Retina (tissue), 1 donor: ENCODE data around the gene LRRC3C.

Experiments used
- DNase-seq: peaks from one replicate; pipeline ENCODE4 v3.0.0-alpha.2; 2016

The LRRC3C gene

DNA sequence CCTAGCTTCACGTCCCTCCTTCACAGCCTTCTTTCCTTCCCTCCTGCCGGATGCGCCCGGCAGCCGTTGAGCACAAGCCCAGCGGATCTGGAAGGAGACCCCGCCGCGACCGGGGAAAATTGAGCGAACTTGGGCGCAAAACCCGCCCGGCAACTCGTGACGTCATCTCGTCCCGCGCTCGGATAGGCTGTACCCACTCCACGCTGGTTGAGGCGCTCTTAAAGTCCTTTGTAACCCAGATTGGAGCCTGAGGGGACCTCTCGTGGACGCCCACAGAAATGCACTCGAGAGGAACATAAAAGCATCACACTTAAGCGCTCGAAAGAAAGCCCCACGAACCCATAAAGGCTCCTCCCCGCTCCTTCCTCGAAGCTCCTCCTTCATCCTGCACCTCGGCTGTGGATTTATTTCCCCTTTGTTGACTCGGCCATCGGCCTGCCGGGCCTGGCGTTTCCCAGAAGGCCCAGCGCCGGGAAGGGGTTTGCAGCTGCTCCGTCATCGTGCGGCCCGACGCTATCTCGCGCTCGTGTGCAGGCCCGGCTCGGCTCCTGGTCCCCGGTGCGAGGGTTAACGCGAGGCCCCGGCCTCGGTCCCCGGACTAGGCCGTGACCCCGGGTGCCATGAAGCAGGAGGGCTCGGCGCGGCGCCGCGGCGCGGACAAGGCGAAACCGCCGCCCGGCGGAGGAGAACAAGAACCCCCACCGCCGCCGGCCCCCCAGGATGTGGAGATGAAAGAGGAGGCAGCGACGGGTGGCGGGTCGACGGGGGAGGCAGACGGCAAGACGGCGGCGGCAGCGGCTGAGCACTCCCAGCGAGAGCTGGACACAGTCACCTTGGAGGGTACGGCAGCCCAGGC, 53.0 kb downstream of the LRRC3C start, which contains the start of gene PSMD3:
Gene PSMD3, plus strand, starts transcription at position 457 of the 856 bp plus-strand sequence. Its CDS starts 164 bp downstream, at position 621.
- peak; percentile 99 for DNase-seq

DNA sequence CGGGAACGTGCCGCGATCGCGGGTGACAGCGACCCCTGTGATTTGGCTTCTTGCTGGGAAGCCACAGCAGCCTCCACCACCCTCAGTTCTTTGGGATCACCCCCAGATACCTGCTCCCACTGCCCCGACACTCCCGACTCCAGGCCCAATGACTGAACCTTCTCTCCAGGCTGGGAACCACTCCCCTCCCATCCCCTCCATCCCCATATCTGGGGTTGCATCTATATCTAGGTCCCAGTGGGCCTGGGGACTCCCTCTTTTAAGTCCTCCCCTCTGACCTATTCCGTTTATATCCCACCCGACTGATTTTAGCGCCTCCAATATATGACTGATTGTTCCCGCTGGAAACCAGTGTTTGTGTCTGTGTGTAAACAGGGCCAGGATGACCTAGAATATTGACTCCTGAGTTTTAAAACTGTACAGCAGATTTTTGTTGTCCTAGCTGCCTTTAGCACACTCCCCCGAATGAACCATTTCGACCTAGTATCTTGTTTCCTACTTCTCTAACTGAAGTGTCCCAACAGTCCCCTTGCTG, 53.7 kb downstream of the LRRC3C start:
- no peak for DNase-seq

DNA sequence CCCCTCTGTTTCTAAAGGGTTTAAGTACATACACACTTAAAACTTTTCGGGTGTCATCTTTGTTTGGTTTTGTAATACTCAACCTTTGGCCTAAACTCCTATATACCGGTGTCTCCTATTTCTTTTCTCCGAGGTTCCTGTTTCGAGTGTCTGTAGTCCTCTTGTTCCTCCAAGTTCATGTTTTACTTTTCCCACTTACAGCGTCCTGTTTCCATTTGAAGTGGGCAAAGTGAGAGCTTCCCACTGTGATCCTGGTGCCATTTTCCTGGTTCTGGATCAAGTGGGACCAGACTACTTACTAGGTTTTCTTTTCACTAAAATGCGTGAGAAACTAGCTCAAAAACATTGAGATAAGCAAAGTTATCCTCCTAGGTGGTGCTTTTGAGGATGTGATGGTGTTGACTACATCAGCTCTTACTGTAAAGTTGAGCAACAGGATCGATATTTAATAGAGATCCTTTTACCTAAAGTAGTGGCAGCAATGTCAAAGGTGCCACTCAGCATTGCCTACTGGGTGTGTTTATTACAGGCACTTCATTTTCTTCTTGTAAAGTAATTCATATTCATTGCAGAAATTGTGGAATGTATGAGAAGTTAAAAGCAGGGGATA, 54.3 kb downstream of the LRRC3C start:
- no peak for DNase-seq

DNA sequence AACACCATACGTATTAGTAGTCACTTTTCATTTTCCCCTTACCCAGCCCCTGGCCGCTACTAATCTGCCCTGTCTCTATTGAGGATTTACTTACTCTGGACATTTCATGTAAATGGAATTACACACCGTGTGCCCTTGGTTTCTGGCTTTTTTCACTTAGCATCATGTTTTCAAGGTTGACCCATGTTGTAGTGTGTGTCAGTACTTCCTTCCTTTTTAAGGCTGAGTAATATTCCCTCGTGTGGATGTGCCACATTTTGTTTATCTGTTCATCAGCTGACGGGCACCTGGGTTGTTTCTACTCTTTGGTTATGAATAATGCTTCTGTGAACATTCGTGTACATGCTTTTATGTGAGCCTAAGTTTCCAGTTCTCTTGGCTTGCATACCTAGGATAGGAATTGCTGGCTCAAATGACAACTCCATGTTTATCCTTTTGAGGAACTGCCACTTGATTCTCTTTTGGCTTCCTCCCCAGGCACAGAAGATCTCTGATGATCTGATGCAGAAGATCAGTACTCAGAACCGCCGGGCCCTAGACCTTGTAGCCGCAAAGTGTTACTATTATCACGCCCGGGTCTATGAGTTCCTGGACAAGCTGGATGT, 60.8 kb downstream of the LRRC3C start:
- no peak for DNase-seq

DNA sequence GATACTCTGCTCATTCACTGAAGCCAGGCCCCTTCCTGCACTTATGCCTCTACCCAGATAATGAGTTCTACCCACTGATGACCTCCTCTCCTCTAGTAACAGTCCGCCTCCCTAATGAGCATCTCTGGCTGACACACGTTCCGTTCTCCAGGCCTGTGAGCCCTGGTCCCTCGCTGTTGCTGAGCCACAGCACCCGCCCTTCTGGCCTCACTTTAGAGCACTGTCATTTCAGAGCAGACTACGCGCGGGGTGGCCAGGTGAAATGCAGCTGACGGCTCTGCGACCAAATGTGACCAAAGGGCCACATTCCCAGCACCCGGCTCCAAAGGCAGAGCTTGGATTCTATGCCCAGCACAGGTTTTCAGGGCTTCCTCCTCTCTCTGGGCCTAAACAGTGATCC, 66.9 kb downstream of the LRRC3C start:
- no peak for DNase-seq
